CD14-positive monocyte (primary cell): ENCODE measurements around the gene SLC6A6. TPM values are rescaled to one million over a fixed set of nuclear protein-coding genes. Genes with fewer than 3 reads are reported as not detected.

Experiments
- DNase-seq, 3 donors: peaks; one replicate each; pipeline ENCODE4 v3.0.0-alpha.2; 2011 to 2022
- H2AFZ ChIP-seq: 2 replicates; pipeline ENCODE4 v1.6.0; 2012; ENCODE audit warnings: mild to moderate bottlenecking, low read depth, low read length, inconsistent platforms; ENCODE audit not compliant: insufficient read depth, poor library complexity, severe bottlenecking
- H3K27ac ChIP-seq, 2 donors: 1 replicate in 1 of 2; 2 replicates in 1 of 2; pipeline ENCODE4 v1.5.1; 2012 to 2013; ENCODE audit warnings: low read length in 2 of 2, control low read depth in 1 of 2, inconsistent platforms in 1 of 2, low read depth in 1 of 2, mild to moderate bottlenecking in 1 of 2
- H3K27me3 ChIP-seq, 2 donors: one replicate each; pipeline versions ENCODE4 v1.6.0 to v1.6.1; 2011 to 2013; ENCODE audit warnings: low read length in 2 of 2; ENCODE audit not compliant: control insufficient read depth in 2 of 2, insufficient read depth in 2 of 2
- H3K36me3 ChIP-seq, 2 donors: replicated peaks in 1 of 2; 1 replicate in 1 of 2; 2 replicates in 1 of 2; pipeline versions ENCODE4 v1.5.1 to v1.6.1; 2012 to 2013; ENCODE audit warnings: low read length in 2 of 2, control low read depth in 1 of 2, inconsistent platforms in 1 of 2, mild to moderate bottlenecking in 1 of 2; ENCODE audit not compliant: insufficient read depth in 2 of 2, control insufficient read depth in 1 of 2
- H3K4me1 ChIP-seq, 2 donors: 1 replicate in 1 of 2; 2 replicates in 1 of 2; pipeline versions ENCODE4 v1.5.1 to v1.6.1; 2012 to 2013; ENCODE audit warnings: low read length in 2 of 2, control low read depth in 1 of 2, inconsistent platforms in 1 of 2, mild to moderate bottlenecking in 1 of 2, moderate library complexity in 1 of 2; ENCODE audit not compliant: insufficient read depth in 2 of 2, control insufficient read depth in 1 of 2
- H3K4me2 ChIP-seq: replicated peaks from 2 replicates; pipeline ENCODE3; 2012; ENCODE audit warnings: low read length, moderate library complexity, mild to moderate bottlenecking; ENCODE audit not compliant: poor library complexity, severe bottlenecking; ENCODE audit errors: extremely low read depth
- H3K4me3 ChIP-seq, 3 experiments: fragments of 200-600 bp in 1 of 3; sonication (generic) in 1 of 3; replicated peaks in 1 of 3; 1 replicate in 2 of 3; 2 replicates in 1 of 3; pipeline ENCODE4 v1.5.1; 2011 to 2013; ENCODE audit warnings: low read length in 3 of 3, mild to moderate bottlenecking in 3 of 3, control low read depth in 2 of 3, low read depth in 2 of 3, inconsistent platforms in 1 of 3, moderate library complexity in 1 of 3
- H3K79me2 ChIP-seq: 2 replicates; pipeline ENCODE4 v1.6.0; 2012; ENCODE audit warnings: mild to moderate bottlenecking, control low read depth, inconsistent platforms, low read length, moderate library complexity; ENCODE audit not compliant: insufficient read depth
- H3K9ac ChIP-seq: 2 replicates; pipeline ENCODE4 v1.6.0; 2017; ENCODE audit warnings: low read length, mild to moderate bottlenecking; ENCODE audit not compliant: insufficient read depth, poor library complexity, severe bottlenecking
- H3K9me3 ChIP-seq, 2 donors: replicated peaks in 1 of 2; 1 replicate in 1 of 2; 2 replicates in 1 of 2; pipeline versions ENCODE4 v1.5.1 to v1.6.1; 2012 to 2013; ENCODE audit warnings: low read length in 2 of 2, control low read depth in 1 of 2; ENCODE audit not compliant: control insufficient read depth in 1 of 2, insufficient read depth in 1 of 2
- H4K20me1 ChIP-seq: 2 replicates; pipeline ENCODE4 v1.6.0; 2012; ENCODE audit warnings: mild to moderate bottlenecking, low read length, control low read depth, moderate library complexity; ENCODE audit not compliant: insufficient read depth
- H3K27ac Mint-ChIP-seq, 7 donors: one replicate each; pipeline ENCODE4 v1.8.0; 2020; ENCODE audit warnings: mild to moderate bottlenecking in 7 of 7, mixed read lengths in 7 of 7, moderate library complexity in 6 of 7, inconsistent platforms in 2 of 7
- H3K27me3 Mint-ChIP-seq, 3 donors: one replicate each; pipeline ENCODE4 v1.8.0; 2021 to 2022; ENCODE audit warnings: low read depth in 3 of 3, mild to moderate bottlenecking in 3 of 3, mixed read lengths in 3 of 3, moderate library complexity in 3 of 3, inconsistent platforms in 1 of 3
- H3K36me3 Mint-ChIP-seq, 2 donors: one replicate each; pipeline ENCODE4 v1.8.0; 2020; ENCODE audit warnings: mixed read lengths in 2 of 2, inconsistent platforms in 1 of 2, mild to moderate bottlenecking in 1 of 2
- H3K4me1 Mint-ChIP-seq: one replicate; pipeline ENCODE4 v1.8.0; 2020; ENCODE audit warnings: mild to moderate bottlenecking, mixed read lengths
- H3K4me3 Mint-ChIP-seq, 2 donors: one replicate each; pipeline ENCODE4 v1.8.0; 2020; ENCODE audit warnings: mild to moderate bottlenecking in 2 of 2, mixed read lengths in 2 of 2, moderate library complexity in 1 of 2
- H3K9me3 Mint-ChIP-seq, 7 donors: one replicate each; pipeline ENCODE4 v1.8.0; 2020 to 2022; ENCODE audit warnings: mixed read lengths in 7 of 7, mild to moderate bottlenecking in 6 of 7, moderate library complexity in 6 of 7, inconsistent platforms in 2 of 7
- CTCF ChIP-seq: fragments of 200-600 bp; IDR thresholded peaks from one replicate; pipeline ENCODE4 v1.8.0; 2022; ENCODE audit warnings: antibody characterized with exemption, mild to moderate bottlenecking
- WGBS: methylation state at CpG from one replicate; pipeline ENCODE4 v1.1.5; 2013; ENCODE audit warnings: missing lambda C conversion rate; ENCODE audit not compliant: insufficient coverage; 5-methylcytosine and 5-hydroxymethylcytosine counted together
- intact Hi-C, 2 donors: fragments of 100-400 bp; cut with micrococcal nuclease; formaldehyde crosslinking; loops; one replicate each; pipeline versions ENCODE4 v1.15.0 to v1.15.1; 2023
- polyA plus RNA-seq, 3 donors: library from polyadenylated mRNA; depleted of rRNA in 1 of 3; unstranded in 2 of 3; stranded (reverse) in 1 of 3; fragments of 300-500 nt in 2 of 3; fragments of >200 nt in 1 of 3; fragmentation: Illumina TruSeq in 2 of 3; gene quantifications; 1 replicate in 2 of 3; 2 replicates in 1 of 3; pipeline ENCODE4 v1.2.3, GENCODE V29; 2012 to 2021

SLC6A6 gene
- polyA plus RNA-seq, 3 donors: 18.4 to 136 (median 24.5) TPM

- Mint-ChIP-seq H3K27me3 (peaks cover 0 to 2% (median 0%) of the 10 kb centered on the region in 3 donors), H3K4me3 (peak overlapping the region in 1 of 2 donors; percentile 48), H3K36me3 (peaks cover 66 to 86% of the 10 kb centered on the region in 2 donors), H3K27ac (peak overlapping the region; percentile 98 to 100 (median 99)), H3K9me3 (peaks cover 0 to 3% (median 0%) of the 10 kb centered on the region in 7 donors), H3K4me1 (peaks cover 74% of the 10 kb centered on the region)
- no peaks in the 10 kb centered on the region for H3K9me3 ChIP-seq
- 61% methylated on average over 8 of the region's 9 CpGs for WGBS
- intact Hi-C loops: loop anchor here in 1 of 2 donors (2.0 kb wide), 1 partner anchor 24 kb away; no protein-coding TSS in a partner anchor
- H3K9ac ChIP-seq: peak overlapping the region; percentile 13
- H2AFZ ChIP-seq: no peak overlapping the region
- no peak for DNase-seq
- H3K4me3 ChIP-seq: peak overlapping the region in 1 of 3 experiments; percentile 3
- H3K27me3 ChIP-seq: no peaks in the 10 kb centered on the region
- no peak for TF ChIP-seq CTCF
- H3K4me2 ChIP-seq: peak overlapping the region; percentile 15
- peaks cover 55 to 74% of the 10 kb centered on the region in 2 donors for H3K4me1 ChIP-seq
- H3K27ac ChIP-seq: peak overlapping the region; percentile 94 to 98
- H3K36me3 ChIP-seq: peaks cover 31 to 58% of the 10 kb centered on the region in 2 donors
- H3K79me2 ChIP-seq: peaks cover 97% of the 10 kb centered on the region
- peaks cover 97% of the 10 kb centered on the region for H4K20me1 ChIP-seq
Measured at GRCh38 chr3:14411166-14411526, 8.7 kb downstream of the SLC6A6 start.

- peaks cover 0 to 2% (median 0%) of the 10 kb centered on the region in 3 donors for H3K27me3 Mint-ChIP-seq
- peaks cover 50 to 67% of the 10 kb centered on the region in 2 donors for H3K4me1 ChIP-seq
- H3K9me3 Mint-ChIP-seq: peaks cover 0 to 3% (median 0%) of the 10 kb centered on the region in 7 donors
- peaks cover 37 to 56% of the 10 kb centered on the region in 2 donors for H3K36me3 ChIP-seq
- peaks cover 65 to 86% of the 10 kb centered on the region in 2 donors for H3K36me3 Mint-ChIP-seq
- TF ChIP-seq CTCF: no peak
- H3K4me3 Mint-ChIP-seq: no peak overlapping the region
- intact Hi-C loops: loop anchor here in 1 of 2 donors (2.0 kb wide), 1 partner anchor 23 kb away; no protein-coding TSS in a partner anchor
- 94% methylated on average over 4 of the region's 7 CpGs for WGBS
- H3K4me2 ChIP-seq: no peak overlapping the region
- peak overlapping the region; percentile 98 to 100 (median 99) for H3K27ac Mint-ChIP-seq
- DNase-seq: no peak
- no peak overlapping the region for H3K9ac ChIP-seq
- peaks cover 70% of the 10 kb centered on the region for H3K4me1 Mint-ChIP-seq
- H3K79me2 ChIP-seq: peaks cover 96% of the 10 kb centered on the region
- no peaks in the 10 kb centered on the region for H3K27me3 ChIP-seq
- H3K9me3 ChIP-seq: no peaks in the 10 kb centered on the region
- peak overlapping the region; percentile 94 to 98 for H3K27ac ChIP-seq
- peaks cover 97% of the 10 kb centered on the region for H4K20me1 ChIP-seq
- H3K4me3 ChIP-seq: no peak overlapping the region
- H2AFZ ChIP-seq: no peak overlapping the region
Measured at GRCh38 chr3:14411988-14412387, 9.6 kb downstream of the SLC6A6 start.
